ENCODE results near the gene AKR1A1. TPM values are rescaled to one million over a fixed set of nuclear protein-coding genes. Genes with fewer than 3 reads are reported as not detected.

AKR1A1 gene
- total and polyA plus RNA-seq, 2 experiments from 2014 or later: 186 to 275 TPM

- H3K4me2 ChIP-seq: peak within 1 kb of the TSS; percentile 96
- H4K20me1 ChIP-seq (replicated peaks; ENCODE audit: insufficient read depth): peaks cover 33% of the 10 kb centered on the region
- peak within 1 kb of the TSS; percentile 98 for H3K4me3 Mint-ChIP-seq
- peaks cover 9% of the 10 kb centered on the region for H3K27me3 Mint-ChIP-seq (ENCODE audit: insufficient read depth, low read depth, poor library complexity)
- H3K4me1 Mint-ChIP-seq: peaks cover 40% of the 10 kb centered on the region
- peak within 1 kb of the TSS; percentile 54; the same call in 1 of the 2 replicates for H2AFZ ChIP-seq
- H3K9me2 ChIP-seq (ENCODE audit: insufficient read depth): no peaks in the 10 kb centered on the region
- peak; percentile 29; the same call in 1 of the 2 replicates for TF ChIP-seq ETS1 (IDR thresholded peaks at IDR 0.05)
- no peak for TF ChIP-seq ZNF462 (CRISPR knock-in tag; IDR thresholded peaks at IDR 0.05)
- no peak; a peak in 1 of 4 replicates for TF ChIP-seq CTCF (conservative IDR thresholded peaks at IDR 0.05; ENCODE audit: low read depth in 2 of 2)
- TF ChIP-seq NANOG (IDR thresholded peaks at IDR 0.05; ENCODE audit: borderline replicate concordance): no peak
- TF ChIP-seq EZH2 (IDR thresholded peaks at IDR 0.05; ENCODE audit: low read depth, unreplicated experiment): no peak
- TF ChIP-seq CREB1 (CRISPR knock-in tag; IDR thresholded peaks at IDR 0.05; ENCODE audit: low read depth): peak; percentile 69; the same call in 1 of the 2 replicates
- no peak for TF ChIP-seq STAT1 (IDR thresholded peaks at IDR 0.05; ENCODE audit: unreplicated experiment)
- TF ChIP-seq JUNB (IDR thresholded peaks at IDR 0.05; ENCODE audit: unreplicated experiment): no peak
- TF ChIP-seq ZNF331 (CRISPR knock-in tag; IDR thresholded peaks at IDR 0.05; ENCODE audit: low read depth): no peak
- TF ChIP-seq REST (IDR thresholded peaks at IDR 0.05; ENCODE audit: unreplicated experiment): no peak
- TF ChIP-seq EZH2phosphoT487 (IDR thresholded peaks at IDR 0.05; ENCODE audit: unreplicated experiment): no peak
- peak; percentile 100 for TF ChIP-seq POLR2AphosphoS5 (IDR thresholded peaks at IDR 0.05; ENCODE audit: low read depth)
- TF ChIP-seq ZNF114 (CRISPR knock-in tag; IDR thresholded peaks at IDR 0.05): peak; percentile 99
- H3K4me3 ChIP-seq: peak within 1 kb of the TSS; percentile 100
- no peaks in the 10 kb centered on the region for H3K27me3 ChIP-seq (ENCODE audit: insufficient read depth)
- DNase-seq (ENCODE audit: low spot score) (peak; percentile 96), ATAC-seq (peak; percentile 81)
- H3K27ac ChIP-seq (ENCODE audit: low read depth): peak within 1 kb of the TSS; percentile 100
- H3F3A ChIP-seq (replicated peaks; ENCODE audit: low read depth): peaks cover 36% of the 10 kb centered on the region
- H3K79me2 ChIP-seq (replicated peaks; ENCODE audit: insufficient read depth): peaks cover 50% of the 10 kb centered on the region
- H3K36me3 ChIP-seq (ENCODE audit: insufficient read depth): peaks cover 30% of the 10 kb centered on the region
- H3K9me3 Mint-ChIP-seq: no peaks in the 10 kb centered on the region; the same call in 2 of the 3 replicates
- peaks cover 38% of the 10 kb centered on the region for H3K36me3 Mint-ChIP-seq (ENCODE audit: low read depth)
- H3K4me1 ChIP-seq (ENCODE audit: insufficient read depth): peaks cover 34% of the 10 kb centered on the region
- H3K27ac Mint-ChIP-seq: peak within 1 kb of the TSS; percentile 99
These were observed 29.0 kb upstream of the AKR1A1 start, which contains the start of gene PRDX1 for GRCh38 chr1:45521413-45522323. Gene PRDX1, minus strand, starts transcription at chr1:45521884. Its CDS starts 2,841 bp downstream, at chr1:45519043.
